Non-pigmented ciliary epithelial cell (primary cell): Measurements from ENCODE around the gene SLFN14.
"Not testable (repeated sequence)": the region's sequence is repeated elsewhere in the genome, so short reads cannot be mapped to it uniquely, and the experiment has no call there.

Experiments used
- DNase-seq: peaks from one replicate; pipeline ENCODE4 v3.0.0-alpha.2; 2010; ENCODE audit warnings: low read depth

SLFN14 gene

DNA sequence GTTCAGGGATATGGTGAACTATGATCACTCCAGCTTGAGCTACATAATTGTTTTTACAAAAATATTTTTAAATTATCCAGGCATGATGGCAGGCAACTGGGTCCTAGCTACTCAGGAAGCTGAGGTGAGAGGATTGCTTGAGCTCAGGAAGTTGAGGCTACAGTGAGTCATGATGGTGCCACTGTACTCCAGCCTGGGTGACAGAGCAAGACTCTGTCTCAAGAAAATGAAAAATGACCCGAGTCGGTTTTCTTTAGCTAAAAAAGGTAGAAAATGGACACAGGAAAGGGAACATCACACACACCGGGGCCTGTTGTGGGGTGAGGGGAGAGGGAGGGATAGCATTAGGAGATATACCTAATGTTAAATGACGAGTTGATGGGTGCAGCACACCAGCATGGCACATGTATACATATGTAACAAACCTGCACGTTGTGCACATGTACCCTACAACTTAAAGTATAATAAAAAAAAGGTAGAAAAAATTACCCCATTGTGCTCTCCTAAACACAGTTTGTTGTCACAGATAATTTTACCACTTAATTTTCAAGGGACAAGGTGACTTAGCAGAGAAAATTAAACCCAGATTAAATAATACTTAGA lies 38.9 kb downstream of the SLFN14 start:
- not testable (repeated sequence) for DNase-seq

DNA sequence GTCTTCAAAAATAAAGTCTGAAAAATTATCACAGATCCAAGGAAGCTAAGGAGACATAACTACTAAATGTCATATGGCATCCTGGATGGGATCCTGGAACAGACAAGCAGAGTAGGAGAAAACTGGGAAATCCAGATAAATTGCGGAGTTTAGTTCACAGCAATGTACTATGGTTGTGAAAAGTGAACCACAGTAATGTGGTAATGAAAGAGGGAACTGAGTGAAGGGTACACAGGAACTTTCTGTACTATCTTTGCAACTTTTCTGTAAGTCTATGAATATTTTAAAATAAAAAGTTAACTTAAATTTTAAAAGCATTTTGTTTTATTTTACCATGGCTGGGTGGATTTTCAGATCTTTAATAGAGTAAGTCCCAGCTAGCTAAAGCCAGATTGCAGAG lies 39.5 kb downstream of the SLFN14 start:
- no peak for DNase-seq

DNA sequence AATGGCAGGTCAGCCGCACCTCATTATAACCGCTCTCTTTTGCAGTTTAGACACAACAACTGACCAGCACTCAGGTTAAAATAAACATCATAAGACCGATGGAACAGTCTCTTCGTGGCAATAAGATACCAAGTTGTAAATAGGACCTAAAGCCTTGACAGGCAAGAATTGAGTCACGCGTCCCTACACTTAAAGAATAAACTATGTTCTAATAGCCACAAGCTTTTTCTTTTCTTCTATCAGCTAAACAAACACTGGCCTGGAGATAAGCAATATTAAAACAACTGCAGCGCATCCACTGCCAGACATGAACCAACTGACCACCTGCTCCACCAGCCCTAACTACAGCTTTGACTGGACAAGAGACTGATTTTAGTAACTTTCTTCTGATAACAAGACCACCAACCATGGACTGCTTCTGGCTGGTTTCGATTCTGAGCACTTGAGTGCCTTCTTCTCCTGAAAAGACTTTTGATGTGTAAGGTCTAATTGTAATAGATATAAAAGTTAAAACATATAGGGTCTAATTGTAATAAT lies 40.6 kb downstream of the SLFN14 start:
- DNase-seq = no peak

DNA sequence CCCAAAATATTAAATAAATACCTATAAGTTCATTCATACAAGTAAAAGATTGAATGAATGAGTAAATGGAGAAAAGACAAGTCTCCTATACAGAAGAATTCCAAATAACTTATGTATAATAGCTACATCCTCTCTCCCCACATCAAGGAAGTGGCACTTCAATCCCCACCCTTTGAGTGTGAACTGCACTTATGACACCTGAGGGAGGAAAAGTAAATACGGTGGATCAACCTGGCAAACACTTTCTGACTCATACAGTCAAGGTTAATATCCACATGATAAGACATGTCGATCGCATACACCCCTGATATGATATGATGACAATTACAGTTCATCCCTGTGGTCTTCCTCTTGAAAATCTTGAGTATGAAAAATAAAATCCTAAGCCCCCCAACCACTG lies 41.2 kb downstream of the SLFN14 start:
- DNase-seq = no peak

DNA sequence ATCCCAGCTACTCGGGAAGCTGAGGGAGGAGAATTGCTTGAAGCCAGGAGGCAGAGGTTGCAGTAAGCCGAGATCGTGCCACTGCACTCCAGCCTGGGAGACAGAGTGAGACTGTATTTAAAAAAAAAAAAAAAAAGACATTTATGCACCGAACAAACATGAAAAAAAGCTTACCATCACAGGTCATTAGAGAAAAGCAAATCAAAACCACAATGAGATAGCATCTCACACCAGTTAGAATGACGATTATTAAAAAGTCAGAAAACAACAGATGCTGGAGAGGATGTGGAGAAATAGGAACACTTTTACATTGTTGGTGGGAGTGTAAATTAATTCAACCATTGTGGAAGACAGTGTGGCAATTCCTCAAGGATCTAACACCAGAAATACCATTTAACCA lies 42.2 kb downstream of the SLFN14 start:
- not testable (repeated sequence) for DNase-seq

DNA sequence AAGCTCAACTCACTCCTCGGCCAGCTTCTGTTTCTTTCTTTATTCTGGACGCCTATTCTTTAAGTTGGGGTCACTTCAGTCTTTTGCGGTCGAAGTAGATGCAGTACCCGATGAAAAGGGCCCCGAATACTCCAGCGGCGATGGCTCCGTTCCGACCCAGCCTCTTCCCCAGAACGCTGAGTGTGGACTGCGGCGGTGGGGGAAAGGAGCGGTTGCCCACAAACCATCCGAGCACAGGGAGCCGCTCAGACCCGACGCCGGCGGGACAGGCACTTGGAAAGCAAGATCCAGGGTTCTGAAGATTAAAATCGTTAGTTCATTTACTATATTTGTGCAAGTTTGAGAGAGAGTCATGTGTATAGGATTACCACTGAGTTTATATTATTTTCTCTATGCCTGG lies 45.6 kb downstream of the SLFN14 start:
- DNase-seq = no peak

DNA sequence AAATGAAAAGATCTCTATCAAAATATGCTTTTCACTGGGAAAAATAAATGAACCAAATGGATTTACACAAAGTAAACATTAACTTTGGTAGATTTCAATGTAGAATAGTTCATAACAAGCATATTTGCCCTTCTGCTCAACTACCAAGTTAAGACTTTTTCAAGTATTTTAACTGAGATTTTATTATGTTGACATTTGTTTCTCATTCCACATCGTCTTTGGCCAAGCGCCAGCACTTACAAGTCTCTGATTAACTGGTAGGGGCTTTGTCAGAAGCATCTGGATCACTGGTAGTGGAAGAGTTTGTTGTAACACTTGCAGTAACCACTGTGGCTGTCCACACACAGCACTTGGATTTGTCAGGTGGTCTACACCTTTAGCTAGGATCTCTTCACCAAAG lies 46.1 kb downstream of the SLFN14 start:
- no peak for DNase-seq
